Right ventricle myocardium superior (tissue), 1 donor: ENCODE results near the gene TMEM132D. TPM values are rescaled to one million over a fixed set of nuclear protein-coding genes. Genes with fewer than 3 reads are reported as not detected.

Experiments
- ATAC-seq: fragments of 200-7000 bp; cut with Tn5 transposase; one replicate; pipeline ENCODE4 v1.9.1; 2020; ENCODE audit warnings: mild to moderate bottlenecking; ENCODE audit not compliant: poor library complexity
- DNase-seq: peaks from one replicate; pipeline ENCODE4 v3.0.0-alpha.2; 2020
- intact Hi-C: fragments of 100-400 bp; cut with DNase I; formaldehyde crosslinking; loops from one replicate; pipeline ENCODE4 v1.11.2; 2022
- total RNA-seq: library from RNA; stranded (reverse); fragmentation: NEBNext Ultra II Directional; extraction: Animal tissue kit (Norgen Biotek cat#: 25700); gene quantifications from one replicate; pipeline ENCODE4 v1.2.1, GENCODE V29; 2021
- donor health status: DM: no; HTN: yes; CAD: no; lungs with severe emphysema.

TMEM132D gene
- total RNA-seq, 1 donor from 2014 or later: not detected

GRCh38 chr12:129279771-129280170, 624.1 kb downstream of the TMEM132D start:
- ATAC-seq (no peak), DNase-seq (no peak)
- intact Hi-C loops: no loop called here

GRCh38 chr12:129276361-129277060, 627.3 kb downstream of the TMEM132D start:
- DNase-seq (no peak), ATAC-seq (no peak)
- intact Hi-C loops: no loop called here

- DNase-seq (no peak), ATAC-seq (no peak)
- intact Hi-C loops: no loop called here
These were observed 633.9 kb downstream of the TMEM132D start for GRCh38 chr12:129269756-129270495.

- DNase-seq (no peak), ATAC-seq (no peak)
- intact Hi-C loops: no loop called here
These were observed 645.0 kb downstream of the TMEM132D start for GRCh38 chr12:129258781-129259318.

GRCh38 chr12:129257524-129257923, 646.3 kb downstream of the TMEM132D start:
- ATAC-seq: no peak
- intact Hi-C loops: no loop called here
- no peak for DNase-seq

DNA sequence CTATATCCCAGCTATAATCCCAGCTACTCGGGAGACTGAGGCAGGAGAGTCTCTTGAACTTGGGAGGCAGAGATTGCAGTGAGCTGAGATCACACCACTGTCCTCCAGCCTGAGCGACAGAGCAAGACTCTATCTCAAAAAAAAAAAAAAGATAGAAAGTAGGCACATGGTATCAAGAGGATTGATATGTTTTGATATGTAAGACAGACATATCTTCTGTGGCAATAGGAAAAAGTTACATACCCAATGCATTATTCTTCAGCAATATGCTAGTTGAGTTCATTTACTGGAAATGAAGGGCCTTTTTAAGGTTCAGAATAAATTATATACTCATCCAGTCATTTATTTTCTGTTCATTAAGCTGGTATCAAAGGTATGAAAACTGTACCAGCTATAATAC, 657.2 kb downstream of the TMEM132D start:
- no peak for DNase-seq
- intact Hi-C loops: no loop called here

GRCh38 chr12:129245769-129246168, 658.1 kb downstream of the TMEM132D start:
- DNase-seq (no peak), ATAC-seq (no peak)
- intact Hi-C loops: no loop called here

More for the DNA sequence above, 657.2 kb downstream of the TMEM132D start:
- no peak for ATAC-seq

- no peak for ATAC-seq
- DNase-seq: no peak
- intact Hi-C loops: no loop called here
These were observed 662.0 kb downstream of the TMEM132D start for GRCh38 chr12:129241852-129242251.

DNA sequence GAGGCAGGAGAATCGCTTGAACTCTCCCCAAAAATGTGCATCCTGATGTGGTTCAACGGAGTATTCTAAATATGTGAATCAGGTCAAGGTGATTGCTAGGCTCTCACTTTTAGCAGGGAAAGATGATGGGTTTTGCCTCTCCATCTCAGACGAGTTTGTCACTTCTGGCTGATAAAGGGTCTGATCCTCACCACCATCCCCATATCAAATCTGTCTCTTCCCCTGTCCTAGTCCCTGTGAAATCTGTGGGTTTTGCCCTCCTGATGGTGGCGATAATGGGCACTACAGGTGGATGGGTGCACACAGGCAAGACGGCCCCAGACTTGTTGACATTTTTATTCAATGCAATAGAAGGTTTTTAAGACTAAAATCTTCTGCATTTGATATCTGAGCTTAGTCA, 665.9 kb downstream of the TMEM132D start:
- DNase-seq: no peak
- intact Hi-C loops: no loop called here
- no peak for ATAC-seq

GRCh38 chr12:129234209-129234608, 669.6 kb downstream of the TMEM132D start:
- DNase-seq (no peak), ATAC-seq (no peak)
- intact Hi-C loops: no loop called here

GRCh38 chr12:129231491-129231890, 672.3 kb downstream of the TMEM132D start:
- intact Hi-C loops: no loop called here
- DNase-seq: no peak

GRCh38 chr12:129230995-129231394, 672.8 kb downstream of the TMEM132D start:
- no peak for ATAC-seq
- intact Hi-C loops: no loop called here
- no peak for DNase-seq

More at GRCh38 chr12:129231491-129231890, 672.3 kb downstream of the TMEM132D start:
- no peak for ATAC-seq

DNA sequence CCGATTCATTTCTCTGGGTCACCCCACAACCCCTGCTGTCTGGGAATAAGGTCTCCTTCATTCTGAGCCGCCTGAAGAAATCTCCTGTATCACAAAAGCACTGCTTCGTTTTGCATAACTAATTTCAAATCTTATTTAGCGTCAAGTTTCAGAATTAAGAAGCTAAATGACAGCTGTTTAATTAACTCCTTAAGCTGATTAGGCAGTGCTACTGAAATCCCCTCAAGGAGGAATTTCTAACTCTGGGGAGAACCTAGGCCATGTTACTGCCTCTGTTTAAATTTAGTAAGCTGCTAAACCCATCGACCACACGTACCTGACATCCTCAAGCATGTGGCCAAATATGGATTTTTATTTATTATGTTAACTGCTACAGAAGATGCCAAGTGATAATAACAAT, 677.0 kb downstream of the TMEM132D start:
- no peak for ATAC-seq
- intact Hi-C loops: no loop called here
- DNase-seq: no peak

GRCh38 chr12:129226005-129226404, 677.8 kb downstream of the TMEM132D start:
- DNase-seq (no peak), ATAC-seq (no peak)
- intact Hi-C loops: no loop called here

- DNase-seq (no peak), ATAC-seq (no peak)
- intact Hi-C loops: no loop called here
These were observed 688.3 kb downstream of the TMEM132D start for GRCh38 chr12:129215556-129215955.

DNA sequence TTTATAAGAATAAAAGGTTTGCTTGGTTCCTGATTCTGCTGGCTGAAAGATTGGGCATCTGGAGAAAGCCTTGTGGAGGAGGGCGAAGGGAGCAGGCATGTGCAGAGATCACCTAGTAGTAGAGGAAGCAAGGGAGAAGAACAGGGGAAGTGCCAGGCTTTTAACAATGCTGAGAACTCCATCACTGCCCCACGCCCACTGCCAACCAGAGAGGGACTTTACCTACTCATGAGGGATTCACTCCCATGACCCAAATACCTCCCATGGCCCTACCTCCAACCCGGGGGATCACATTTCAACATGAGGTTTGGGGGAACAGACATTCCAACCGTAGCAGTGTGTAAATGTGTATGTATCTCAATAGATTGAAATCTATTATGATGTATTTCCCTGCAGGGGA, 690.3 kb downstream of the TMEM132D start:
- ATAC-seq: no peak
- no peak for DNase-seq
- intact Hi-C loops: no loop called here

DNA sequence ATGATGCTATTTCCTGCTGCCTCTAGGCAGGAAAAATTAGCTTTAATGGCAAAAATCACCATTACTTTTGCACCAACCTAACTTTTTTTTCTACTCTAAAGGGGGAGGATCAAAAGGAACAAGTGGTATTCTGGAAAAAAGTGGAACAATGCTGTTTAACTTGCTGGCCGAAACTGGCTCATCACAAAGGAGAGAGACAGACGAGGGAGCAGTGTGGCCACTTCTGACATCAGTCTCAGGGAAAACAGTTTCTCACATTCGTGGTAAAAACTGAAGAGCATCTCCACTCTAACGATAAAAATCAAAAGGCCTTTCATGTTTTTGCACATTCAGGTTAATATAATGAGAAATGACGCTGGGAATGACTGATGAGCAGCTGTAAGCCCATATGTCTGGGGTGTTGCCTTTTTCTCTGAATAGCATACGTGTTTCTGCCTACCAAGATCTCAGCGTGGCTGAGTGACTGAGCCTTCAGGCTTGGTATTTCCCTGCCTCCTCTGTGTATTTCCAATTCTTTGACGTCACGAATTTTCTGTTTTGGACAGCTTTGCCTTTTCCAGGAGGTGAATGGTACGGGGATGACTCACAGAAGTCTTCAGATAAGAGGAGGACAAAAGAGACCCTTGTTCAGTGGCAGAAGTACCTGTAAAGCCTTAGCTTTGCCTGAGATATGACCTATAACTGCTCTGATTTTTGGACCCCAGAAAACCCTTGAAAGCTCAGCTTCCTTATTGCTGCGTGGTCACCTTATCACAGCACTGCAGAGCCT, 691.8 kb downstream of the TMEM132D start:
- ATAC-seq (no peak), DNase-seq (no peak)

DNA sequence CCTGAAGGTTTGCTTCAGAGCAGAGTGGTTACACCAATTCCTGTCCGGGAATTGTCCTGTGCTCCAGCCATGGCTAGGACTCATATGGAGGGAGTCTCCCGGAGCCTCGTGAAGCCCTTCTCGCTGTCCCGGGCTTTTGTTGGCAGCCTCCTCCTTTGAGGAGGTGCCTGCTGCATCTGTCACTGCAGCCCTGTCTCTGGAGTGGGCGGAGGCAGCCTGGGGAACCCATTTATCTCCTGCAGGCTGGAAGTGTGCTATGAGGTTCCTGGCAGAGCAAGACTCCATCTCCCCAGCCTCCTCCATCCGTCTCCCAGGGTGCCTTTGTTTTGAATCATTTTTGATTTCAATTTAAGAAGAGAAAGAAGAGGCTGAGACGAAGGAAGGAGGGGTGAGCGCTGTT, 695.3 kb downstream of the TMEM132D start:
- no peak for ATAC-seq
- no peak for DNase-seq
- intact Hi-C loops: no loop called here

More for the DNA sequence above, 691.8 kb downstream of the TMEM132D start:
- intact Hi-C loops: no loop called here

DNA sequence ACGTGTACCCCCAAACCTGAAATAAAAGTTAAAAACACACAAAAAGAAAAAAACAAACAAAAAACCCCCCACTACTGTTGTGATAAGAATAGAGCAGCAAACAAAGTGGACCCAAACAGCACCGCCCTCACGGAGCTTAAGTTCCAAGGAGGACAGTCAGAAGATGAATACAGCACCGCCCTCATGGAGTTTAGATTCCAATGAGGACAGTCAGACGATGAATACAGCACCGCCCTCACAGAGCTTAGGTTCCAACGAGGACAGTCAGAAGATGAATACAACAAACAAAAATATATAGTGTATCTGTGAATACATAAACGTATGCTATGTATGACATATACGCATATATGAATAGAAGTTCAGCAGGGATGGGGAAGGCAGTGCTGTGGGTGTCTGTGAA, 696.7 kb downstream of the TMEM132D start:
- DNase-seq (no peak), ATAC-seq (no peak)
- intact Hi-C loops: no loop called here
